Liver (tissue), 9 donors: ENCODE results near the gene ARHGAP9. TPM values are rescaled to one million over a fixed set of nuclear protein-coding genes. Genes with fewer than 3 reads are reported as not detected.

ENCODE experiments used
- DNase-seq: peaks from one replicate; pipeline ENCODE4 v3.0.0-alpha.2; 2017; ENCODE audit warnings: low spot score
- H3K27ac ChIP-seq, 2 donors: one replicate each; pipeline ENCODE4 v1.7.0; 2013; ENCODE audit warnings: inconsistent platforms in 2 of 2, low read length in 2 of 2, control low read depth in 1 of 2, low read depth in 1 of 2, mild to moderate bottlenecking in 1 of 2
- H3K27me3 ChIP-seq, 4 donors: one replicate each; pipeline versions ENCODE4 v1.6.1 to v1.7.0; 2013; ENCODE audit warnings: low read length in 3 of 4, inconsistent platforms in 1 of 4, mild to moderate bottlenecking in 1 of 4, moderate library complexity in 1 of 4; ENCODE audit not compliant: control insufficient read depth in 4 of 4, insufficient read depth in 4 of 4
- H3K36me3 ChIP-seq, 4 donors: one replicate each; pipeline versions ENCODE4 v1.6.1 to v1.7.0; 2013; ENCODE audit warnings: low read length in 3 of 4, mild to moderate bottlenecking in 3 of 4, low read depth in 1 of 4, moderate library complexity in 1 of 4; ENCODE audit not compliant: control insufficient read depth in 4 of 4, insufficient read depth in 3 of 4
- H3K4me1 ChIP-seq, 4 donors: one replicate each; pipeline versions ENCODE4 v1.6.1 to v1.7.0; 2013; ENCODE audit warnings: low read length in 3 of 4, mild to moderate bottlenecking in 3 of 4, moderate library complexity in 1 of 4; ENCODE audit not compliant: control insufficient read depth in 4 of 4, insufficient read depth in 4 of 4
- H3K4me3 ChIP-seq, 3 donors: one replicate each; pipeline versions ENCODE4 v1.6.1 to v1.7.0; 2013; ENCODE audit warnings: low read length in 3 of 3, control low read depth in 1 of 3, low read depth in 1 of 3, mild to moderate bottlenecking in 1 of 3
- H3K9ac ChIP-seq, 2 donors: one replicate each; pipeline ENCODE4 v1.7.0; 2013; ENCODE audit warnings: low read length in 2 of 2, mild to moderate bottlenecking in 2 of 2, moderate library complexity in 2 of 2, control low read depth in 1 of 2, low read depth in 1 of 2
- H3K9me3 ChIP-seq, 4 donors: one replicate each; pipeline versions ENCODE4 v1.6.1 to v1.7.0; 2013; ENCODE audit warnings: low read length in 3 of 4; ENCODE audit not compliant: control insufficient read depth in 4 of 4
- EGR1 ChIP-seq, 2 donors: IDR thresholded peaks; 2 replicates each; pipeline ENCODE4 v1.6.1; 2016 to 2018; ENCODE audit warnings: antibody characterized with exemption in 2 of 2, low read depth in 2 of 2
- FOXA1 ChIP-seq: IDR thresholded peaks from 2 replicates; pipeline ENCODE4 v1.6.1; 2016; ENCODE audit warnings: antibody characterized with exemption
- FOXA2 ChIP-seq: IDR thresholded peaks from 2 replicates; pipeline ENCODE4 v1.6.1; 2016; ENCODE audit warnings: antibody characterized with exemption
- GABPA ChIP-seq, 2 donors: IDR thresholded peaks in 1 of 2; conservative IDR thresholded peaks in 1 of 2; 2 replicates each; pipeline ENCODE4 v1.6.1; 2016; ENCODE audit warnings: antibody characterized with exemption in 2 of 2, mild to moderate bottlenecking in 1 of 2, moderate library complexity in 1 of 2
- HNF4A ChIP-seq, 2 donors: conservative IDR thresholded peaks; 2 replicates each; pipeline ENCODE4 v1.6.1; 2016; ENCODE audit warnings: antibody characterized with exemption in 2 of 2, mild to moderate bottlenecking in 2 of 2
- HNF4G ChIP-seq: IDR thresholded peaks from 2 replicates; pipeline ENCODE4 v1.6.1; 2016; ENCODE audit warnings: antibody characterized with exemption
- JUND ChIP-seq, 2 donors: IDR thresholded peaks; 2 replicates each; pipeline ENCODE4 v1.6.1; 2016; ENCODE audit warnings: antibody characterized with exemption in 2 of 2
- NR2F2 ChIP-seq: IDR thresholded peaks from 2 replicates; pipeline ENCODE4 v1.6.1; 2016; ENCODE audit warnings: antibody characterized with exemption
- RAD21 ChIP-seq, 2 donors: IDR thresholded peaks; 2 replicates each; pipeline ENCODE4 v1.6.1; 2016; ENCODE audit warnings: antibody characterized with exemption in 2 of 2, mild to moderate bottlenecking in 2 of 2
- RXRA ChIP-seq, 2 donors: IDR thresholded peaks; 2 replicates each; pipeline ENCODE4 v1.6.1; 2017 to 2018; ENCODE audit warnings: antibody characterized with exemption in 2 of 2, mild to moderate bottlenecking in 1 of 2
- SP1 ChIP-seq: IDR thresholded peaks from 2 replicates; pipeline ENCODE4 v1.6.1; 2018; ENCODE audit warnings: antibody characterized with exemption, mild to moderate bottlenecking
- TAF1 ChIP-seq: conservative IDR thresholded peaks from 2 replicates; pipeline ENCODE4 v1.6.1; 2016; ENCODE audit warnings: antibody characterized with exemption, mild to moderate bottlenecking
- YY1 ChIP-seq: IDR thresholded peaks from 2 replicates; pipeline ENCODE4 v1.6.1; 2016; ENCODE audit warnings: antibody characterized with exemption, mild to moderate bottlenecking
- WGBS: extraction: QIAGEN DNeasy Blood & Tissue Kit; methylation state at CpG from one replicate; pipeline ENCODE4 v1.1.7; 2013; 5-methylcytosine and 5-hydroxymethylcytosine counted together
- polyA plus RNA-seq, 2 donors: library from polyadenylated mRNA; stranded (reverse) in 1 of 2; unstranded in 1 of 2; fragments of 200-250 nt in 1 of 2; fragments of >200 nt in 1 of 2; fragmentation: Nextera tagmentation in 1 of 2; extraction: Ambion mirVana in 1 of 2; gene quantifications; one replicate each; pipeline versions ENCODE4 v1.2.1 to v1.2.3, GENCODE V29; 2013 to 2015
- total RNA-seq, 2 donors: library from RNA; depleted of rRNA; stranded (reverse); fragments of >200 nt; gene quantifications; one replicate each; pipeline ENCODE4 v1.2.3, GENCODE V29; 2014
- TF ChIP-seq, protein P1 (sequence below): IDR thresholded peaks from 2 replicates; pipeline ENCODE4 v1.6.1; 2016; ENCODE audit warnings: antibody characterized with exemption
- TF ChIP-seq, protein P2 (sequence below): fragments of 150-350 bp; IDR thresholded peaks from 2 replicates; pipeline ENCODE4 v1.5.1; 2017; ENCODE audit warnings: improper control_type of control experiment, low read depth, low read length; ENCODE audit not compliant: missing input control
- TF ChIP-seq, protein P3 (sequence below): IDR thresholded peaks from 2 replicates; pipeline ENCODE4 v1.6.1; 2016; ENCODE audit warnings: antibody characterized with exemption, mild to moderate bottlenecking
- TF ChIP-seq, protein P4 (sequence below): IDR thresholded peaks from 2 replicates; pipeline ENCODE4 v1.6.1; 2016; ENCODE audit warnings: antibody characterized with exemption
- TF ChIP-seq, protein P5 (sequence below): IDR thresholded peaks from 2 replicates; pipeline ENCODE4 v1.6.1; 2016; ENCODE audit warnings: antibody characterized with exemption
- donor health status: healthy.
- donor health status: healthy.
- donor health status: healthy.
- donor health status: healthy.
- donor health status: healthy.

The ARHGAP9 gene
- total and polyA plus RNA-seq, 4 donors: 3.0 to 12.0 (median 7.1) TPM

DNA sequence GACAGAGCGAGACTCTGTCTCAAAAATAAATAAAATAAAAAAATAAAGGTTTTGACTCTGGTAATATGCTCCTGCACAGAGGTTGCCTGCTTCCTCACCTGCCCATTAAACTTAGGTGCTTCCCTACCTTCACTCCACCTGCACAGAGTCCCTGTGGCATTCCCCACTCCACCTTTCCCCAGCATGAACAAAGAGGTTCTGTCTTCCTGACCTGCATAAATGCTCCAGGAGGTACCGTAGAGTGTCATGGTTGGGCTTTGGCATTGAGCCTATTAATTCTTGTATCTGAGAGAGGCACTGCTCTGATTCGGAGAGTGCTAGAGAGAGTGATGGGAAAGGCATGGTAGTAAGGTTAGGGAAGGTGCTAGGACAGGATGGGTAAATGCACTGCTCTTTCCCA, 6.3 kb downstream of the ARHGAP9 start:
- DNase-seq: no peak
- WGBS: 65% methylated on average over 3 of the region's 3 CpGs
- H3K27ac ChIP-seq: no peak overlapping the region
- H3K9ac ChIP-seq: no peak overlapping the region
- no peak overlapping the region for H3K4me3 ChIP-seq
- peaks cover 0 to 6% (median 3%) of the 10 kb centered on the region in 4 donors for H3K27me3 ChIP-seq
- peaks cover 4 to 20% (median 14%) of the 10 kb centered on the region in 4 donors for H3K4me1 ChIP-seq
- H3K9me3 ChIP-seq: no peaks in the 10 kb centered on the region
- no peak for TF ChIP-seq HNF4G
- no peak for TF ChIP-seq EGR1 (IDR thresholded peaks at IDR 0.05; ENCODE audit: low read depth in 2 of 2)
- TF ChIP-seq, protein P1, sequence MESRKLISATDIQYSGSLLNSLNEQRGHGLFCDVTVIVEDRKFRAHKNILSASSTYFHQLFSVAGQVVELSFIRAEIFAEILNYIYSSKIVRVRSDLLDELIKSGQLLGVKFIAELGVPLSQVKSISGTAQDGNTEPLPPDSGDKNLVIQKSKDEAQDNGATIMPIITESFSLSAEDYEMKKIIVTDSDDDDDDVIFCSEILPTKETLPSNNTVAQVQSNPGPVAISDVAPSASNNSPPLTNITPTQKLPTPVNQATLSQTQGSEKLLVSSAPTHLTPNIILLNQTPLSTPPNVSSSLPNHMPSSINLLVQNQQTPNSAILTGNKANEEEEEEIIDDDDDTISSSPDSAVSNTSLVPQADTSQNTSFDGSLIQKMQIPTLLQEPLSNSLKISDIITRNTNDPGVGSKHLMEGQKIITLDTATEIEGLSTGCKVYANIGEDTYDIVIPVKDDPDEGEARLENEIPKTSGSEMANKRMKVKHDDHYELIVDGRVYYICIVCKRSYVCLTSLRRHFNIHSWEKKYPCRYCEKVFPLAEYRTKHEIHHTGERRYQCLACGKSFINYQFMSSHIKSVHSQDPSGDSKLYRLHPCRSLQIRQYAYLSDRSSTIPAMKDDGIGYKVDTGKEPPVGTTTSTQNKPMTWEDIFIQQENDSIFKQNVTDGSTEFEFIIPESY: no peak
- TF ChIP-seq RXRA (IDR thresholded peaks at IDR 0.05): no peak
- no peak for TF ChIP-seq GABPA (IDR thresholded peaks at IDR 0.05 in 1 of 2, conservative IDR thresholded peaks at IDR 0.05 in 1 of 2)
- peaks cover 0 to 2% (median 0%) of the 10 kb centered on the region in 4 donors for H3K36me3 ChIP-seq

DNA sequence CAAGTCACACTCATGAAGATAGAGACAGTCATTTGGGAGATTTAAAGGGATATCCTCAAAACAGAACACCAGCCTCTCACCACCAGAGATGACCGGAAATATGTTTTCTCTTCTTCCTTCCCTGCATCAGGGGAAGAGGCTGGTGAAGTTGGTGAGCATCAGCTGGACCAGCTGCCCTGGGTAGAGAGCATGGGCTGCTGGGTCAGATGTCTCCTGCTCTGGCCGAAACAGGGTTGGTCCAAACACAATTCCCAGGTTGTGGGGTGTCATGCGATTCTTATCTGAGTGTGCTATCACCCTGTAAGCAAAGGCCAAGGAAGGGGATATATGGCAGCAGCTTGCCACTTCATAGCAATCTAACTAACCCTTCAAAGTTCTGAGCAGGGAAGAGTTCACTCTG, 7.3 kb downstream of the ARHGAP9 start:
- Histone ChIP-seq H3K36me3 (peaks cover 0 to 2% (median 0%) of the 10 kb centered on the region in 4 donors), H3K9ac (no peak overlapping the region), H3K27ac (no peak overlapping the region), H3K9me3 (no peaks in the 10 kb centered on the region), H3K27me3 (peaks cover 0 to 6% (median 3%) of the 10 kb centered on the region in 4 donors), H3K4me3 (no peak overlapping the region), H3K4me1 (peaks cover 4 to 20% (median 14%) of the 10 kb centered on the region in 4 donors)
- DNase-seq: no peak
- WGBS: 90% methylated on average over 3 of the region's 3 CpGs
- no peak for TF ChIP-seq GABPA (IDR thresholded peaks at IDR 0.05 in 1 of 2, conservative IDR thresholded peaks at IDR 0.05 in 1 of 2)
- TF ChIP-seq YY1: no peak
- TF ChIP-seq, protein P2, sequence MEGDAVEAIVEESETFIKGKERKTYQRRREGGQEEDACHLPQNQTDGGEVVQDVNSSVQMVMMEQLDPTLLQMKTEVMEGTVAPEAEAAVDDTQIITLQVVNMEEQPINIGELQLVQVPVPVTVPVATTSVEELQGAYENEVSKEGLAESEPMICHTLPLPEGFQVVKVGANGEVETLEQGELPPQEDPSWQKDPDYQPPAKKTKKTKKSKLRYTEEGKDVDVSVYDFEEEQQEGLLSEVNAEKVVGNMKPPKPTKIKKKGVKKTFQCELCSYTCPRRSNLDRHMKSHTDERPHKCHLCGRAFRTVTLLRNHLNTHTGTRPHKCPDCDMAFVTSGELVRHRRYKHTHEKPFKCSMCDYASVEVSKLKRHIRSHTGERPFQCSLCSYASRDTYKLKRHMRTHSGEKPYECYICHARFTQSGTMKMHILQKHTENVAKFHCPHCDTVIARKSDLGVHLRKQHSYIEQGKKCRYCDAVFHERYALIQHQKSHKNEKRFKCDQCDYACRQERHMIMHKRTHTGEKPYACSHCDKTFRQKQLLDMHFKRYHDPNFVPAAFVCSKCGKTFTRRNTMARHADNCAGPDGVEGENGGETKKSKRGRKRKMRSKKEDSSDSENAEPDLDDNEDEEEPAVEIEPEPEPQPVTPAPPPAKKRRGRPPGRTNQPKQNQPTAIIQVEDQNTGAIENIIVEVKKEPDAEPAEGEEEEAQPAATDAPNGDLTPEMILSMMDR: no peak
- no peak for TF ChIP-seq TAF1
- TF ChIP-seq JUND (IDR thresholded peaks at IDR 0.05): no peak
- TF ChIP-seq SP1: no peak
- TF ChIP-seq, protein P3, sequence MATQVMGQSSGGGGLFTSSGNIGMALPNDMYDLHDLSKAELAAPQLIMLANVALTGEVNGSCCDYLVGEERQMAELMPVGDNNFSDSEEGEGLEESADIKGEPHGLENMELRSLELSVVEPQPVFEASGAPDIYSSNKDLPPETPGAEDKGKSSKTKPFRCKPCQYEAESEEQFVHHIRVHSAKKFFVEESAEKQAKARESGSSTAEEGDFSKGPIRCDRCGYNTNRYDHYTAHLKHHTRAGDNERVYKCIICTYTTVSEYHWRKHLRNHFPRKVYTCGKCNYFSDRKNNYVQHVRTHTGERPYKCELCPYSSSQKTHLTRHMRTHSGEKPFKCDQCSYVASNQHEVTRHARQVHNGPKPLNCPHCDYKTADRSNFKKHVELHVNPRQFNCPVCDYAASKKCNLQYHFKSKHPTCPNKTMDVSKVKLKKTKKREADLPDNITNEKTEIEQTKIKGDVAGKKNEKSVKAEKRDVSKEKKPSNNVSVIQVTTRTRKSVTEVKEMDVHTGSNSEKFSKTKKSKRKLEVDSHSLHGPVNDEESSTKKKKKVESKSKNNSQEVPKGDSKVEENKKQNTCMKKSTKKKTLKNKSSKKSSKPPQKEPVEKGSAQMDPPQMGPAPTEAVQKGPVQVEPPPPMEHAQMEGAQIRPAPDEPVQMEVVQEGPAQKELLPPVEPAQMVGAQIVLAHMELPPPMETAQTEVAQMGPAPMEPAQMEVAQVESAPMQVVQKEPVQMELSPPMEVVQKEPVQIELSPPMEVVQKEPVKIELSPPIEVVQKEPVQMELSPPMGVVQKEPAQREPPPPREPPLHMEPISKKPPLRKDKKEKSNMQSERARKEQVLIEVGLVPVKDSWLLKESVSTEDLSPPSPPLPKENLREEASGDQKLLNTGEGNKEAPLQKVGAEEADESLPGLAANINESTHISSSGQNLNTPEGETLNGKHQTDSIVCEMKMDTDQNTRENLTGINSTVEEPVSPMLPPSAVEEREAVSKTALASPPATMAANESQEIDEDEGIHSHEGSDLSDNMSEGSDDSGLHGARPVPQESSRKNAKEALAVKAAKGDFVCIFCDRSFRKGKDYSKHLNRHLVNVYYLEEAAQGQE: no peak
- no peak for TF ChIP-seq RAD21 (IDR thresholded peaks at IDR 0.05)
- TF ChIP-seq, protein P4, sequence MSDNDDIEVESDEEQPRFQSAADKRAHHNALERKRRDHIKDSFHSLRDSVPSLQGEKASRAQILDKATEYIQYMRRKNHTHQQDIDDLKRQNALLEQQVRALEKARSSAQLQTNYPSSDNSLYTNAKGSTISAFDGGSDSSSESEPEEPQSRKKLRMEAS: no peak
- TF ChIP-seq HNF4G: no peak
- no peak for TF ChIP-seq RXRA (IDR thresholded peaks at IDR 0.05)
- no peak for TF ChIP-seq EGR1 (IDR thresholded peaks at IDR 0.05; ENCODE audit: low read depth in 2 of 2)
- TF ChIP-seq NR2F2: no peak
- no peak for TF ChIP-seq FOXA1
- TF ChIP-seq, protein P5, sequence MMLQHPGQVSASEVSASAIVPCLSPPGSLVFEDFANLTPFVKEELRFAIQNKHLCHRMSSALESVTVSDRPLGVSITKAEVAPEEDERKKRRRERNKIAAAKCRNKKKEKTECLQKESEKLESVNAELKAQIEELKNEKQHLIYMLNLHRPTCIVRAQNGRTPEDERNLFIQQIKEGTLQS: no peak
- no peak for TF ChIP-seq HNF4A (conservative IDR thresholded peaks at IDR 0.05)
- no peak for TF ChIP-seq FOXA2
